Stimulated activated naive CD4-positive, alpha-beta T cell (primary cell): ENCODE results near the gene F9.
"Not testable (repeated sequence)": the region's sequence is repeated elsewhere in the genome, so short reads cannot be mapped to it uniquely, and the experiment has no call there.

Experiments
- DNase-seq, 6 experiments: peaks; one replicate each; lab custom pipeline; 2025; lab: John Stamatoyannopoulos, UW

F9 gene

DNA sequence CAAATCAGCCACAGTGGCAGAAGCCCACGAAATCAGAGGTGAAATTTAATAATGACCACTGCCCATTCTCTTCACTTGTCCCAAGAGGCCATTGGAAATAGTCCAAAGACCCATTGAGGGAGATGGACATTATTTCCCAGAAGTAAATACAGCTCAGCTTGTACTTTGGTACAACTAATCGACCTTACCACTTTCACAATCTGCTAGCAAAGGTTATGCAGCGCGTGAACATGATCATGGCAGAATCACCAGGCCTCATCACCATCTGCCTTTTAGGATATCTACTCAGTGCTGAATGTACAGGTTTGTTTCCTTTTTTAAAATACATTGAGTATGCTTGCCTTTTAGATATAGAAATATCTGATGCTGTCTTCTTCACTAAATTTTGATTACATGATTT is at the start of gene F9:
Gene F9, plus strand, starts transcription at position 190 of the 400 bp plus-strand sequence. Its CDS starts 26 bp downstream, at position 216.
- no peak for DNase-seq

DNA sequence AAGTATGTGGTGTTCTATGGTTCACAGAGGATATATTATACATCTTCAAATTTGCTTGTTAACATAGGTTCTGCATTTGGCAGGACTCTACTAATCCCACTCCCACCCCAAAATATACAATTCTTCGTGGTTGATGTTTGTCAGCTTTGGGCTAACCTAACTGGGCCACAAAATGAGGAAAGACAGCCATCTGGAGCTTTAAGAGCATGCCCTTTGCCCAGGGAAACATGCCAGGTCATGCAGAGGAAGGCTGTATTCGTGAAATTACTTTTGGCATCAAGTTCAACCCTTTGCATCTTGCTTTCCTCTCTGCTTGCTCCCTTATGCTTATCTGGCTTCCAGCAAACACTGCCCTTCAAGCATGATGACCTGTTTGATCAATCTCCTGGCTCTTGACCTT is 46.8 kb upstream of the F9 start:
- DNase-seq, result no peak

DNA sequence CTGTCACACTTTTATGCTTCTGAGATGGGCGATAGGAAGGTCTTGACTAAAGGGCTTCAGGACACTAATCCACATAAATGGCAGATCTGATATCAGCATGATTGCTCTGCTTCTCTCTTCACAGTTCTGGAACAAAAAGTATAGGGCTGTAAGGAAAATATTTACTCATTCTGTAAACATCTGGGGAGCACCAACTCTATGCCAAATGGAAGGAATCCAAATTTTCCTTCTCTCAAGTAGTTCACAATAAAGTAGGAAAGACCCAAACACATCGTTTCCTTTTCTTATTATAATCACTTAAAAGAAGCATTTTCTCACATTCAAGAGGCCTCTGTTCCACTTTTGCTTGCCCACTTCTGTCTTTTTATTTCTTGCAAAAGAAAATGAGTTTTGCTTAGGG is 45.9 kb upstream of the F9 start:
- DNase-seq, result no peak

- DNase-seq, result no peak
Measured at GRCh38 chrX:139495324-139495723, 35.2 kb upstream of the F9 start.

DNA sequence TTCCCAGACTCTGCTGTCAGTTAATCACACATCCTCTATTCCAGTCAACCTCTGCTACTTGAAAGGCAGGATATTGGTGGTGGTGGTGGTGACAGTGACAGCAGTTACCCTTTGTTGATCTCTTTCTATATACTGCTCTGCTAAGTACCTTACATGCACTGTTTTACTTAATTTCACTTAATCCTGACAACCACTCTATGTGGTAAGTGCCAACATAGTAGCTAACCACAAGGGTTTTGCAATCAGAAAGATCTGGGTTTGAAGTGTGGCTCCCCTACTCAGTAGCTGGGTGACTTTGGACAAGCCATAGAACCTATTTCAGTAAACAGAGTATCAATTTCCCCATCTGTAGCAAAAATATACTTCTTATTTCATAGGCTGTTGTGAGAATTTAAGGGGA is 24.2 kb upstream of the F9 start:
- DNase-seq, result no peak

GRCh38 chrX:139508099-139508498 is 22.4 kb upstream of the F9 start:
- DNase-seq, result no peak

GRCh38 chrX:139518475-139518874 is 12.1 kb upstream of the F9 start:
- no peak for DNase-seq

- DNase-seq, result not testable (repeated sequence)
Measured at GRCh38 chrX:139528829-139529228, 1.7 kb upstream of the F9 start.

- DNase-seq, result no peak
Measured at GRCh38 chrX:139532834-139533233, 2.3 kb downstream of the F9 start.

DNA sequence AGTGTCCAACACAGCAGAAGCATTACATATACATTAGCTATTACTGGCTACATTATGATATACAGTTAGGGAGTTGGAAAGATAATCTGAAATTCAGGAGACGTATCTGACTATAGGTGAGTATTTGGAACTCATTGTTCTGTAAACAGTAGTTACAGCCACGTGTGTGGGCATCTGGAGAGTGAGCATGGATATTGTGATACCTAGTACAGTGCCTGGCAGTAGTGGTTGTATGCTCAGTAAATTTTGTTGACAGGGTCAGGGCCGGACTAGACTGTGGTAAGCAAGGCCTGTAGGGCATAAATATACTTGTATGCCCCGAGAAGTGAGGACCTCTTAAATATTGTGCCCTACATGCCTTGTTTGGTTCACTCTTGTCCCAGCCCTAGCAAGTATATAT is 2.9 kb downstream of the F9 start:
- no peak for DNase-seq

GRCh38 chrX:139538907-139539790 is 8.6 kb downstream of the F9 start:
- no peak for DNase-seq

DNA sequence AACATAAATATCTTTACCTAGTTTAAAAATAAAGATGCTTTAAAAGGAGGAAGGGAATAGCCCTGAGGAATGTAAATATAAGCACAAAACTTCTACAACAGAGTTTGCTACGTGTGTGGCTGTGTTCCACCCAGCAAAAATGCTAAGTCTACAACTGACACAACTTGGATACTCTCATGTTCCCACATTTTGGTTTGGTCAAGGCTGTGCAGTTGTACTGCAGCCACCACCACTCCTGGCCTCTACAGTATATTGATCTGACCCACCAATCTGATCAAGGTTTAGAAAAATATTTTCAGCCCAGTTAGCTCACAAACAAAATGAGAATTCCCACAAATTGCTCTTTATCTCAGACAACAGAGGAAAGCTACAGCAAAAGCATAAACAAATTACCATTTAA is 12.1 kb downstream of the F9 start:
- no peak for DNase-seq

- DNase-seq, result no peak
Measured at GRCh38 chrX:139543920-139544319, 13.4 kb downstream of the F9 start.

- DNase-seq, result no peak
Measured at GRCh38 chrX:139544591-139544990, 14.1 kb downstream of the F9 start.

GRCh38 chrX:139554376-139554775 is 23.8 kb downstream of the F9 start:
- no peak for DNase-seq

DNA sequence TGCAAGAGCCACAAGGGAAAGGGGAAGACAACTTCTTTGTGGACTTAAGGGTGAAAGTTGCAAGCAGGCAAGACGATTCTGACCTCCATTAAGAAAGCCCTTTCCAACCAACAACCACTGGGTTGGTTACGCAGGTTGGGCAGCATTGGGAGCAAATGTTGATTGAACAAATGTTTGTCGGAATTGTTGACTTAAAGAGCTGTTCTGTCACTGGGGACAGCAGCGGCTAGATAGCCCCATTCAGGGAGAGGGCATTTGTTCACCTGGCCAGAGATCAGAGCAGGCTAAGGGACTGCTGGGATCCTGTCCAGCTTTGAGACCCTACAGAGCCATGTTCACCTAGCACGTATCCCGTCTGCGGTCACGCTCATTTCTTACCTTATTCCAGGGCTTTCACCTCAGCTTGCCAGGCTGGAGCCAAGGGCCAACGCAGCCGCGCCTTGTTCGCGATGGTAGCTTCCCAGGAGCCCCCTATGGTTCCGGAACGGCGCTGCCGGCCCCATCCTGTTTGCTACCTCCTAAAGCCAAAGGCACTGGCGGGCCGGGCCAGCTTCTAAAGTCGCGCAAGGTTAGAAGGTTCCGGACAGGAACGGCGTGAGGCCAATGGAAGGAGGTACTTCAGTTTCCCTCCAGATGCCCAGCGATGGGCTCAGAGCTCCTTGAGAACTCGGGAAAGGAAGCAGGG is 24.6 kb downstream of the F9 start:
- DNase-seq, result no peak

DNA sequence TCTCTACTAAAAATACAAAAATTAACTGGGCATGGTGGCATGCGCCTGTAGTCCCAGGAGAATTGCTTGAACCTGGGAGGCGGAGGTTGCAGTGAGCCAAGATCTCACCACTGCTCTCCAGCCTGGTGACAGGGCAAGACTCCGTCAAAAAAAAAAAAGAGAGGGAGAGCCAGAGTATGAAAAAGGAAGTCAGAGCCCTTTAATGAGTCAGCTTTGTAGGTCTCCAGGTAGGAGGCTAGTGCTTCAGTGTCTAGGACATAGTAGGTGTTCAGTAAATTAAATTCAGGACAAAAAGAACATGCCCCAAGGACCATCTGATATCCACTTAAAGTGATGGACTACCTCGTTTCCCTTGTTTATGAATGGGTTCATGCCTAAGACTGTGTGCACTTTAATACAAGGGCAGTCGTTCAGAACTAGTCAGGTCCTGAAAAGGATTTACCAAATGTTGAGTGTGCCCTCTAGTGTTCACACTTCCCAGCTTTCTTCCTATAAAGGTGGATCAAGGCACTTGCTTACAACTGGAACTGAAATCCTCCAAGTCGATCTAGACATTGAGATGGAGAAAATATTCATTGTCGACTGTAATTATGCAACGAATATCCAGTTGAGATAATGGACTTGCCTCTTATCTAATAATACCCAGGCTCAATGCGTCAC is 29.0 kb downstream of the F9 start:
- DNase-seq, result peak in 1 of 6 experiments; percentile 2

DNA sequence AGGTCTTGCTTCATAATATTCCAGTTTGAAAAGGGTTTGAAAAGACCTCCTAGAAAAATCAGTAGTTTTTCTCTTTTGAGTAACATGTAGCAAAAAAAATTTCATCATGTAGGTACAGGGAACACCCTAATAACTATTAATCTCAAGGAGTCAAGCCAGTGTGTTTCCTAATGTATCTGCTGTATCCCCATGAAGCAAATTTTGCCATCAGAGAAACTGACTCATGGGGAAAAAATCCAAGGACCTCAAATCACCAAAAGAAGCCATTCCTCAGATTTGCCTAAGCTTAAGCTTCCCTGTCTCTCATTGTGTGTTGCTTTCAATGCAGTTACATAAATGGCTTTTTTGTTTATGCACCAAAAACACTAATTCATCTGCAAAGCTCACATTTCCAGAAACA is 29.7 kb downstream of the F9 start:
- no peak for DNase-seq

GRCh38 chrX:139563251-139563650 is 32.7 kb downstream of the F9 start:
- no peak for DNase-seq

- DNase-seq, result no peak
Measured at GRCh38 chrX:139566981-139567380, 36.4 kb downstream of the F9 start.

- no peak for DNase-seq
Measured at GRCh38 chrX:139581068-139581467, 50.5 kb downstream of the F9 start.

GRCh38 chrX:139585613-139586012 is 55.1 kb downstream of the F9 start:
- no peak for DNase-seq

GRCh38 chrX:139596068-139596467 is 65.5 kb downstream of the F9 start:
- no peak for DNase-seq
